Lung (tissue), 12 donors: ENCODE measurements around the gene GLI3. TPM values are rescaled to one million over a fixed set of nuclear protein-coding genes. Genes with fewer than 3 reads are reported as not detected.

ENCODE experiments used
- ATAC-seq: fragments of 200-7000 bp; cut with Tn5 transposase; one replicate; pipeline ENCODE4 v1.9.1; 2020; ENCODE audit warnings: moderate number of reproducible peaks; ENCODE audit not compliant: insufficient read depth, low FRiP score
- DNase-seq, 3 donors: peaks; one replicate each; pipeline ENCODE4 v3.0.0-alpha.2; 2013 to 2017
- H3K27ac ChIP-seq, 2 donors: one replicate each; pipeline ENCODE4 v1.5.1; 2013; ENCODE audit warnings: mild to moderate bottlenecking in 2 of 2, moderate library complexity in 2 of 2, control low read depth in 1 of 2, inconsistent platforms in 1 of 2, low read depth in 1 of 2, low read length in 1 of 2
- H3K27me3 ChIP-seq, 3 donors: one replicate each; pipeline ENCODE4 v1.5.1; 2013; ENCODE audit warnings: low read length in 2 of 3; ENCODE audit not compliant: control insufficient read depth in 3 of 3, insufficient read depth in 3 of 3
- H3K36me3 ChIP-seq, 4 donors: one replicate each; pipeline ENCODE4 v1.5.1; 2013; ENCODE audit warnings: low read length in 4 of 4, mild to moderate bottlenecking in 1 of 4, moderate library complexity in 1 of 4; ENCODE audit not compliant: control insufficient read depth in 4 of 4, insufficient read depth in 4 of 4
- H3K4me1 ChIP-seq, 5 donors: one replicate each; pipeline ENCODE4 v1.5.1; 2013; ENCODE audit warnings: low read length in 5 of 5, mild to moderate bottlenecking in 2 of 5, moderate library complexity in 1 of 5; ENCODE audit not compliant: control insufficient read depth in 5 of 5, insufficient read depth in 5 of 5
- H3K4me3 ChIP-seq: one replicate; pipeline ENCODE4 v1.5.1; 2013; ENCODE audit warnings: mild to moderate bottlenecking, control low read depth, moderate library complexity
- H3K9ac ChIP-seq, 2 donors: one replicate each; pipeline ENCODE4 v1.5.1; 2013; ENCODE audit warnings: low read length in 2 of 2, control low read depth in 1 of 2; ENCODE audit not compliant: insufficient read depth in 1 of 2
- H3K9me3 ChIP-seq, 4 donors: one replicate each; pipeline ENCODE4 v1.5.1; 2013; ENCODE audit warnings: low read length in 3 of 4, mild to moderate bottlenecking in 1 of 4, moderate library complexity in 1 of 4; ENCODE audit not compliant: control insufficient read depth in 4 of 4, insufficient read depth in 3 of 4
- WGBS, 2 donors: extraction: QIAGEN DNeasy Blood & Tissue Kit; methylation state at CpG; one replicate each; pipeline ENCODE4 v1.1.7; 2013; 5-methylcytosine and 5-hydroxymethylcytosine counted together
- polyA plus RNA-seq, 2 donors: library from polyadenylated mRNA; stranded (reverse); fragments of 200-250 nt; gene quantifications; one replicate each; pipeline ENCODE4 v1.2.1, GENCODE V29; 2013
- total RNA-seq, 2 donors: library from RNA; depleted of rRNA in 1 of 2; stranded (reverse); fragments of >200 nt in 1 of 2; gene quantifications; one replicate each; pipeline ENCODE4 v1.2.1, GENCODE V29; 2014 to 2021
- TF ChIP-seq, protein P1 (sequence below): IDR thresholded peaks from 2 replicates; pipeline ENCODE4 v1.5.1; 2012; ENCODE audit warnings: mild to moderate bottlenecking; ENCODE audit errors: control extremely low read depth, extremely low read depth
- donor health status: control.
- donor health status: control.
- donor health status: Bipolar disorder and iron deficiency.
- donor health status: healthy.
- donor health status: DM: yes; HTN: yes; CAD: no.

Gene GLI3
- total and polyA plus RNA-seq, 4 donors = 2.0 to 23.4 (median 10.3) TPM

DNA sequence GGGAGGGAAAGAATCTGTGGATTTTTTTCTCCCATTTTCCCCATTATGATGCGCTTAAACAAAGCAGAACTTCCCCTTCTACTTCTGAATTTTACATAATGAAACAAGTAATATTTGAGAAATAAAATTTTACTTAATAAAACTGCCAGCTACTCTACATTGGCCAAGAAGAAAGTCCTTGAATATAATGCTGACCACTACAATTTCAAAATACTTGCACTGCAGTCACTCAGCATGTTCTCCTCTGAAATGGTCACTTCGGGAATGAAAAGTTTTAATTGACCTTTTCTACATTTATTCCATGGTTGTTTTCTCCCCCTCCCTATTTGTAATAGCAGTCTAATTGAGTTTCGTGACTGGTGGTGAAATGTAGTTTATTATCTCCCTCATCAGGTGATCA lies 23.9 kb downstream of the GLI3 start:
- Histone ChIP-seq H3K36me3 (peaks cover 0 to 20% (median 2%) of the 10 kb centered on the region in 4 donors), H3K9ac (no peak overlapping the region), H3K9me3 (no peaks in the 10 kb centered on the region), H3K4me3 (no peak overlapping the region), H3K4me1 (peaks cover 0 to 2% (median 0%) of the 10 kb centered on the region in 5 donors), H3K27me3 (no peaks in the 10 kb centered on the region), H3K27ac (no peak overlapping the region)
- DNase-seq = no peak
- TF ChIP-seq, protein P1, sequence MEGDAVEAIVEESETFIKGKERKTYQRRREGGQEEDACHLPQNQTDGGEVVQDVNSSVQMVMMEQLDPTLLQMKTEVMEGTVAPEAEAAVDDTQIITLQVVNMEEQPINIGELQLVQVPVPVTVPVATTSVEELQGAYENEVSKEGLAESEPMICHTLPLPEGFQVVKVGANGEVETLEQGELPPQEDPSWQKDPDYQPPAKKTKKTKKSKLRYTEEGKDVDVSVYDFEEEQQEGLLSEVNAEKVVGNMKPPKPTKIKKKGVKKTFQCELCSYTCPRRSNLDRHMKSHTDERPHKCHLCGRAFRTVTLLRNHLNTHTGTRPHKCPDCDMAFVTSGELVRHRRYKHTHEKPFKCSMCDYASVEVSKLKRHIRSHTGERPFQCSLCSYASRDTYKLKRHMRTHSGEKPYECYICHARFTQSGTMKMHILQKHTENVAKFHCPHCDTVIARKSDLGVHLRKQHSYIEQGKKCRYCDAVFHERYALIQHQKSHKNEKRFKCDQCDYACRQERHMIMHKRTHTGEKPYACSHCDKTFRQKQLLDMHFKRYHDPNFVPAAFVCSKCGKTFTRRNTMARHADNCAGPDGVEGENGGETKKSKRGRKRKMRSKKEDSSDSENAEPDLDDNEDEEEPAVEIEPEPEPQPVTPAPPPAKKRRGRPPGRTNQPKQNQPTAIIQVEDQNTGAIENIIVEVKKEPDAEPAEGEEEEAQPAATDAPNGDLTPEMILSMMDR = no peak
- WGBS, 2 donors = 93 to 95% methylated on average over 3 of the region's 3 CpGs
- no peak for ATAC-seq

DNA sequence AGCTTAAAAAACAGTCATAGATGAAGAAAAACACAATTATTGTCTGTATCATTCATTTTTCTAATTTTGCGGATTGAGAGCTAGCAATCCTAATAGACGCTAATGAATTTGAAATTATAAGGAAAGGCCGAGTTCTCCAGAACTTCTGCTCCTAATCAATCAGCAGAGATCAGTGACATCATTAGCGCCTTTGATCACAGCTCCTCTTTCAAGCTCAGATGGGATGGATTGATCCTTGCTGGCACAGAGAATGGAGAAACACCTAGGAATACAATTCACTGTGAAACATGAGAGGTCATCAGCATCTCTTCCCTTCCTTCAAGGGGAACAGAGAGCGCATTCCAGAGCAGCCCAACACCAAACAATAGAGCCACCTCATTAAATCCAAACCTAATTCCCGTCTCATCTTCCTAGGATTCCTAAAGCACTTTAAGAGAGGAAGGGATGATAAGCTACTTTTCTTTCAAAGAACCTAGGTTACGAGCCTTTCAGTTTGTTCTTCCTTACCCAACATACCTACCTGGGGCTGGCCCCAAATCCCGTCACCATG lies 24.4 kb downstream of the GLI3 start:
- H3K4me3 ChIP-seq = no peak overlapping the region
- H3K9me3 ChIP-seq = no peaks in the 10 kb centered on the region
- H3K27me3 ChIP-seq = no peaks in the 10 kb centered on the region
- no peak overlapping the region for H3K27ac ChIP-seq
- WGBS, 2 donors = 95% methylated on average over 8 of the region's 8 CpGs
- TF ChIP-seq, protein P1 = no peak
- DNase-seq (no peak), ATAC-seq (no peak)
- no peak overlapping the region for H3K9ac ChIP-seq
- H3K36me3 ChIP-seq = peaks cover 0 to 16% (median 2%) of the 10 kb centered on the region in 4 donors
- peaks cover 0 to 2% (median 0%) of the 10 kb centered on the region in 5 donors for H3K4me1 ChIP-seq

DNA sequence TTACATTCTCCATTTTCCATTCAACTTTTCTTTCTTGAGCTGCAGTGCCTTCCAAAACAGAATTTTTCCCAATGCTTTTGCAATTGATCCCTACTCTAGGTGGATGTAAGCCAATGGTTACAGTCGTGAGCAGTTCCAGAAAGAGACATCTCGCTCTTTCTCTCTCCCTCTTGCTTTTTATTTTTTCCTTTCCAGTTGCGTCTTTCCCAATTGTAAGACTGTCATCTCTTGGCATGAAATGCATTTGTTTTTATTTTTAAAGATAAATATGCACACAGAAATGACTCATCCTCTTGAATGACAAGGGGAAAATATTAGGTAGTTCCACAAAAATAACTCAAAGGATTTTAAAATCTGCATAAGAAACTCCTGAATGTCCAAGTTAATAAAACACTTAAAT lies 25.1 kb downstream of the GLI3 start:
- Histone ChIP-seq H3K36me3 (peaks cover 0 to 11% (median under 1%) of the 10 kb centered on the region in 4 donors), H3K4me3 (no peak overlapping the region), H3K9ac (no peak overlapping the region), H3K9me3 (no peaks in the 10 kb centered on the region), H3K27ac (no peak overlapping the region), H3K4me1 (peaks cover 0 to 4% (median 0%) of the 10 kb centered on the region in 5 donors), H3K27me3 (no peaks in the 10 kb centered on the region)
- DNase-seq (no peak), ATAC-seq (no peak)
- TF ChIP-seq, protein P1 = no peak
- 87 to 88% methylated on average over 3 of the region's 3 CpGs for WGBS, 2 donors

DNA sequence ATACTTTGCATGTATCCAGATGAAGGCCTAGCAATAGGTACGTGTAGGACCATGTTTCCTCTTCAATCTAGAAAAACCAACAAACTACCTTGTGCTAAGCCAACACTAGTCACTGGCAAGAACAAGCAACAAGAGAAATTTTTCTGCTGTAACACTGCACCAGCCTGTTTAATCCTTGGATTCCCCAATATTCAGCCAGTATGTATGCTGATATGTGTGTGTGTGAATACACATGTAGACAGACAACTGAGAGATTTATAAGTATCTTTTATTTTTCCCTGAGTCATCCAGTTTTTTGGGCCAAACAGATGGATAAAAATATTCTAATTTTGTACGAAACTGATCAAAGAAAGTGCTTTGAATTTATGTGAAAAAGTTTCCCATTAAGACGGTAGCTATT lies 26.2 kb downstream of the GLI3 start:
- TF ChIP-seq, protein P1 = no peak
- H3K27ac ChIP-seq = no peak overlapping the region
- H3K27me3 ChIP-seq = no peaks in the 10 kb centered on the region
- no peak for ATAC-seq
- H3K9me3 ChIP-seq = no peaks in the 10 kb centered on the region
- no peak overlapping the region for H3K4me3 ChIP-seq
- DNase-seq = no peak
- H3K9ac ChIP-seq = no peak overlapping the region
- WGBS, 2 donors = 73% methylated on average over 3 of the region's 3 CpGs
- peaks cover 0 to 5% (median 0%) of the 10 kb centered on the region in 4 donors for H3K36me3 ChIP-seq
- peaks cover 0 to 5% (median 0%) of the 10 kb centered on the region in 5 donors for H3K4me1 ChIP-seq
